ENCODE data around the gene CPN2.

Gene CPN2

DNA sequence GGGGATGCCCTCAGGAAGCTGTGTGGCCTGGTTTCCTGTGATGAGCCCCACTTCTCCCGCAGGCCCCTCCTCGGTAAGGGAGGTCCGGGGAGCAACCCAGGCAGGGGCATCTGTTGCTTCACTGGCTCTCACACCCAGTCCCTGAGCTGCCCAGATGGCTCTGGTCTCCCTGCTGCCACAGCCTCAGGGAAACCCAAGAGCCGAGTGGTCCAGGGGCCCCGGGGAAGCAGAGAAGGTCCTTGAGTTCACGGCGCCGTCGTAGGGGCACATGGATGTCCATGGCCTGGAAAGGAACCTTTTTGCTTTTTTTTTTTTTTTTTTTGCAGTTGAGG lies 31.7 kb upstream of the CPN2 start:
- intact Hi-C loops (cut with DNase I): no loop called here
- DNase-seq: peak in 2 of 42 donors; percentile 9 to 16

DNA sequence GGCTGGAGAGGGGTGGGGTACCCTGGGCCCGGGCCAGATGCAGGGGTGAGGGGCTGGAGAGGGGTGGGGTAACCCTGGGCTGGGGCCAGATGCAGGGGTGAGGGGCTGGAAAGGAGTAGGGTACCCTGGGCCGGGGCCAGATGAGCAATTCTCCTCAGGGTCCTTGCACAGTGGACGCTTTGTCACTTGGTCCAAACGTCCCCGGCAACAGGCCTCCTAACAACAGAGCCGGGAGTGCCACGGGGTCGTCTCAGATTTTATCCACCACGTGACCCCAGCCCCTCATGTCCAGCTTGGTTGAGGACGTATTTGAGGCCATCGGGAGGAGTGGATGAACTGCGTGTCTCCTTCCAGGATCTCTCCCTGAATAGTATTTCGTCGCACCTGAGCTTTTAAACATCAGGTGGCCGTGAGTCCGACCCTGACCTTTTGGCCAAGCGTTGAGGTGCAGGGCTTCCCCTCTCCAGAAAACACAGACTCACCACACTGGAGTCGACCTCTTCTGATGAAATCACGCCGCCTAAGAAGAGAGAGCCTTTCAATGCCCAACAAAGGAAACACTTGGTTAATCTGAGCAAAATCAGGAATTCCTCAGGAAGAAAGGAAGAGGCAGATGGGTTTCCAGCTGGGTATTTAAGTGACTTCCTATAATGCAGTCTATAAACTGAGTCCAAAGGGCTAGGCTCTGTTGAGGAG lies 31.2 kb upstream of the CPN2 start:
- DNase-seq: peak in 2 of 42 donors; percentile 10 to 26
- intact Hi-C loops (cut with DNase I): no loop called here

DNA sequence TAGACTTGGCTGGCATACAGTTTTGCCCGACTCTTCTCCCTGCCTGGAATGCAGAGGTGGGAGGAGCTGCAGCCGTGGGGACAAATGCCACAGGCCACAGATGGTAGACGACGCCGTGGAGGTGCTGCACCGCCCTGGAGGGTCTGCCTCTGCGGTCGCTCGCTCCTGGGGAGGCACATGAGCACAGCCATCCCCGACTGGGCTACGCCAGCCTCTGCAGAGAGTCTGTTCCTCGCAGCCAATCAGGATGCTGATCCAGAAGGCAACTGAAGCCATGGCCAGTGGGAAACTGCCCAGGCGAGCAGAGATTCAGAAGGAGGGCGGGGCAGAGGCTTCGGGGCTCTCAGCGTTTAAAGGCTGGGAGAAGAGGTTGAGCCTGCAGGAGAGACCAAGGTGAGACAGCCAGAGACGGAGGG lies 30.3 kb upstream of the CPN2 start:
- intact Hi-C loops (cut with DNase I): no loop called here
- peak in 9 of 42 donors; percentile 15 to 49 (median 34) for DNase-seq

DNA sequence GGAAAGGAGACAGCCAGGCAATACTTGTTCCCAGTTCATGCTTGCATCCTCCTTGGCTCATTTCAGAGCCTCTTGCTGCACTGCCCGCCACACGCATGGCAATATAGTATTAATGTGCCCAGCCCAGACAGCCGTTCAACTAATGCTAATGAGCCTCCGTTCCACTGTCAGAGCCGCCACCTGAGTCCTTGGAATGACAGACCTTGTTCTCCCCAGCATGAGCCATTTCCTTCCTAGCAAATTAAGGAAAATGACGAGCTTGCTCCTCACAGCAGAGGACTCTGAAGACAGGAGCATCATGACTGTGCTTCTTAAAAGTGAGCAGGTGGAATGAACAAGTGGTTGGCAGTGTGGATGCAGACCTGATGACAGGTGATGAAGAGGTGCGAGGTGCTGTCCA lies 29.2 kb upstream of the CPN2 start:
- no peak for DNase-seq
- intact Hi-C loops (cut with DNase I): no loop called here

DNA sequence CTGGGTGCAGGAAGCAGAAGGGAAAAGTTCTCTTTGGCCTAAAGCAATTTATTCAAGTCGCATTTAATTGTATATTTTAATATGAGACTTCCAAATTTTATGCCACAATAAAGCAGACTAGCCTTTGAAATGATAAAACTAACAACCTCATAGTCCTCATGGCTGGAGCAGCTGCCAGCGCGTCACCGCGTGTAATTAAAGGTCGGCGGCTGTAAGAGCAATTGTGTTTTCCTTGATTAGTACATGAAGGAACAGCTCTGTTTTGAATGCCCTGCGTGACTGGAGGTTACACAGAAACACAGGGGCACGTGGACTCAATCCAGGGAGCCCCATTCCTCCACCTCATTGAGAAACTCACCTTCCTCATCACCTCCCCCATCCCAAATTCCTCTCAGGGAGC lies 28.5 kb upstream of the CPN2 start:
- intact Hi-C loops (cut with DNase I): no loop called here
- DNase-seq: no peak

DNA sequence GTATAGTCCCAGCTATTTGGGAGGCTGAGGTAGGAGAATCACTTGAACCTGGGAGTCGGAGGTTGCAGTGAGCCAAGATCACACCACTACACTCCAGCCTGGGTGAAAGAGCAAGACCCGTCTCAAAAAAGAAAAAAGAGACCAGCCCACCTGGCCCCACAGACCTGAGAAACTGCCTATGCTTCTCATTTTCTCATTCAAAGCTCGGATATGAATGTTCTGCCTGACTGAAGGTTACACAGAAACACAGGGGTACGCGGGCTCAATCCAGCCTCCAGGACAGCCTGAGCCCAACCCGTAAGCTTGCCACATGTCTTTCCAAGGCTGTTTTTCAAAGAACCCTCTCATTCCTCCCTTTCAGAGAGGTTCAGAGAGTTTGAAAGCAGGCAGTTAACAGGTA lies 28.1 kb upstream of the CPN2 start:
- no peak for DNase-seq

DNA sequence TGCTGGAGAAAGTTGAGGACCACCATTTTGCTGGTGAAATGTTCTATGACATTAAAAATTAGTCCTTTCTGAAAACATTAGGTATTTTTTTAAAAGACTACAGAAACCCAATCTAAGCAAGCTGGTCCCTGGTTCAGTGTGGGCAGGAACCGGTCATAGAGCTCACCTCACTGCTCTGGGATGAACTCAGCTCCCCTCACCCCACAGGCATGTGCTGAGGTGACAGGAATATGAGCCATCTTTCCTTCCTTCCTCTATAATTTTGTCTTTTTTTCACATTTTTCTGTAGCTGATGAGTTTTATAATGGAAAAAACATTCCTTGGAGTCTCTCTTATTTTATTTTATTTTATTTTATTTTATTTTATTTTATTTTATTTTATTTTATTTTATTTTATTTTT lies 26.6 kb upstream of the CPN2 start:
- intact Hi-C loops (cut with DNase I): no loop called here
- DNase-seq: no peak

More for the DNA sequence above, 28.1 kb upstream of the CPN2 start:
- intact Hi-C loops (cut with DNase I): no loop called here

DNA sequence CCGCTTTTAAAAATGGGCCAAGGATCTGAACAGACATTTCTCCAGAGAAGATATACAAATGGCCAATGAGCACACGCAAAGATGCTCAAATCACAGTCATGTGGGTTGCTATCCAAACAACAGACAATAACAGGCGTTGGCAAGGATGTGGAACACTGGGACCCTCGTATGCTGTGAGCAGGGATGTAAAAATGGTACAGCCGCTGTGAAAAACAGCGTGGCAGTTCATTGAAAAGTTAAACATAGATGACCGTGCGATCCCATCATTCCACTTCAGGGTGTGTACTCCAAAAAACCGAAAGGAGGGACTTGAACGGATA lies 25.1 kb upstream of the CPN2 start:
- DNase-seq: no peak

DNA sequence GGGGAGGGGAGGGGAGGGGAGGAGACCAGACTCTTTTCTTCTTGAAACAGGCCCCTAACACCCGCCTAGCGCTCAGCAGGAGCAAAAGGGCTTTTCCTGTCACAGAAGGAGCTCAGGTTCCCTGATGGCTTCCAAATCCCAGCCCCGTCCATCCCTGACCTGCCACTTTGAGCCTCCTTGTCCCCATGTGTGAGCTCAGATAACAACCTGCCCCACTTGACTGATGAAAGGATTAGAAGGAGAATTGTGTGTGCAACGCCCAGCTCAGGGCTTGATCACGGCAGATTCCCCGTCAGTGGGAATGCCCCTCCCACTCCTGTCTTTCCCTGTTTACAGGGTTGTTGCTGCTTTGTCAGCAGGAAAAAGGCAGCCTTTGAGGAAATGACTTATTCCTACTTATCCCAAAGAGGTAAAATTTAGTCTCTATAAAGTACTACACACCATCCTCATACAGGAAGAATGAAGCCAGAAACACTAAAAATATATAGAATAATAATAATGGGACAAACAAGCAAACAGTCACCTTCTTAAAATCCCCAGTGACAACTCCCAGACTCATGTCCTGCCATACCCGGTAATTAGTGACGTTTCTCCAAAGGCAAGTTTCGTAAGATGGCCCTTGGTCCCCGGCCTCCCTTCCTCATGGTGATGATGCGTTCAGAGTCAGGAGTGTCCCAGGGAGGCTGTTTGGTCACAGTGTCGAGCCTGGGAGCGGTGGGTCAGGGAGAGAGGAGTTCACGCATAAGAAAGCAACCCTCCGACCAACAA lies 24.5 kb upstream of the CPN2 start:
- no peak for DNase-seq
- intact Hi-C loops (cut with DNase I): no loop called here

More for the DNA sequence above, 25.1 kb upstream of the CPN2 start:
- intact Hi-C loops (cut with DNase I): no loop called here

DNA sequence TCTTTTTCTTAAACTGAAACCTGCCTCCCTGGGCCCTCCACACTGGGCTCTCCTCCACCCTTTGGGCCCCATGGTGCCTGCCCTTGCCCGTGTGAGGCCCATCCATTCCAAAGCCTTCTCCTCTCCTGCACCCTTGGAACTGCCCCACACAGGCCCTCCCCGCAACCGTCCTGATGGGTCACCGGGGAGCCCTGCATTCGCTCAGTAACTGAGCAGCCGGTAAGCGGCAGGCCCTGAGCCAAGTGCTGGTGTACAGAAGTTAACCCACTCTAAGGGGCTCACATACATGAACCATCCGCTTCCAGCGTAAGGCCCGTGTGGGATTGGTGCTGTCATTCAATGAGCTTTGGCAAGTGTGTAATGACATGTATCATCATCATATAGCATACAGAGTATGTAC lies 23.8 kb upstream of the CPN2 start:
- DNase-seq: no peak
- intact Hi-C loops (cut with DNase I): no loop called here

DNA sequence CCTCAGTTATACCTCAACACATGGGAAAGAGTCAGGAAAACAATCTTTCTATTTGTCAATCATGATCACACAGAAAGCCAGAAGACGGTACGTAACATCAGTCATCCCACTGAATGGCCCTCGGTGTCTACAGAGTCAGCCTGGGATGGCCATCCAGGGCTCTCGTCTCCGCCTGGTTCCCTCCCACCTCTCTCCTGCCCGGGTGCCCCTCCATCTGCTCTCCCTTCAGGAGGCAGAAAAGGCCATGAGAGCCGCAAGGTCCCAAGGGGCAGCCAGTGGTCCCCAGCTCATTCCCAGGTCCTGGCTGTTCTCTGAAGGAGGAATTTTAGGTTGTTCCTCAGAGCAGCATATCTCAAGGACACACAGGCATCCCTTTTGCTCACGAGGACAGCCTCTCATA lies 22.8 kb upstream of the CPN2 start:
- intact Hi-C loops (cut with DNase I): no loop called here
- no peak for DNase-seq

DNA sequence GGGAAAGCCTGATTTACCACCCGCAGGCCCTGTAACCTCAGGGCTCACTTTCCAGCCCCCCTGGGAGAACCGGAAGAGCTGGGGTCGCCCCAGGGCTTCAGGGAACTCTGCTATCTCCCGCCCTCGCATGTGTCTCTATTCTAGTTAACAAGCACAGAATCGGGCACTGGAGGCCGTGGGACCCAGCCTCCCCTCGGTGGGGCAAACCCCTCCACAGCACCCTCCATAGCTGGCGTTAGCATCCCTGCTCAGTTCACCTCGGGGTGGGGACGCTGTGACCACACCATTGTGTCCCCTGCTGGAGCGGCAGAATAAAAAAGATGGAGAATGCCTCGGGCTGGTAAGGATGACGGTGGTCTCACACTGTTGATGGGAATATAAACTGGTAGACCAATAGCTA lies 21.9 kb upstream of the CPN2 start:
- DNase-seq: no peak
- intact Hi-C loops (cut with DNase I): no loop called here

DNA sequence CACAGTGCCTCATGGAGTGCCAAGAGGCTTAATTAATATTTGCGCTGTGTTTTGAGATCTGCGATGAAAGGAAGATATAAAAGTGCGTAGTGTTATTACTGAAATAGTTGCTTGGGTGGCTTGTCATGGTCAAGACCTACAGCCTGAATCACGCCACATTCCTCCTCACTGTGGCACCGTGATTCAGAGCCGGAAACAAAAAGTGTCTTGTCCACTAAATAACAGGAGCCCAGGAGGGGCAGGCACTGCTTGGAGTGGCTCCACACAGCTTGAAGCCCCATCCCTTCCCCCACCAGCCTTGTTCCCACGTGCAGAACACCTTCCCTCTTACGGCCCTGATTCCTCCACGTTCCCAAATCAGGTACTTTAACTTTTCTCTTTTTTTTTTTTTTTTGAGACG lies 19.6 kb upstream of the CPN2 start:
- intact Hi-C loops (cut with DNase I): no loop called here
- DNase-seq: no peak

DNA sequence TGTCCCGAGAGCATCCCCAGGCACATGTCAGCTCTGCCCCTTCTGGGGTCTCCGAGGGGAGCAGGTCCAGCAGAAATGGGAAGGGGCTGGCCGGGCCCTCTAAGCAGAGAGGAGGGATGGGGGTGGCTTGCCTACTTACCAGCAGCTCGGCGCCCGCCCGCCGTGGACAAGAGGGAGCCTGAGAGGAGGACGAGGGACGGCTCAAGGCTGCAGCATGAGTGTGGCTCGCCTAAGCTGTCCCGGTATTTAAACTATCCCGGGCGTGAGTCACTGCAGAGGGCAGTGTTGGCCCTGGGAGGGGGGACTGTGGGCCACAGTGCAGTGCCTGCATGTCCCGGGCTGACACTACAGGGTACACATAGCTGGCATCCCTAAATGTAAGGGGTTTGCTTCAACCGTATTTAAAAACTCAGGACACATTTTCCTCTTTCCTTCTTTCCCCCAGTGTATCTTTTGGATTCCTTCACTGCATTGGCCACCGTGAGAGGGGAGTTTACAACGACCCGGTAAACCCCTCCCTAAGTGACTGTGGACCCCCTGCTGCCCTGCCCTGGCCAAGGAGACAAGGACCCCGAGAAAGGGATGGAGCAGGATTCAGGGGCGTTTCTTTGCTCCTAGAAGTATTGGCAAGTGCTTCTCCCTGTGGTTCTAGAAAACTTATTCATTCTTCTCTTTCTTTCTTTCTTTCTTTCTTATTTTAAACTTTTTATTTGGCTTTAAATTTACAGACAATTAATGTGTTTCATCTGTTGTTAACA lies 18.6 kb upstream of the CPN2 start, which contains the start of gene LRRC15:
LRRC15 (minus strand) TSS at position 222 of the 758 bp plus-strand sequence. CDS start 8,700 bp downstream, outside the sequence.
- intact Hi-C loops (cut with DNase I): no loop called here
- DNase-seq: peak in 2 of 42 donors; percentile 9 to 10

DNA sequence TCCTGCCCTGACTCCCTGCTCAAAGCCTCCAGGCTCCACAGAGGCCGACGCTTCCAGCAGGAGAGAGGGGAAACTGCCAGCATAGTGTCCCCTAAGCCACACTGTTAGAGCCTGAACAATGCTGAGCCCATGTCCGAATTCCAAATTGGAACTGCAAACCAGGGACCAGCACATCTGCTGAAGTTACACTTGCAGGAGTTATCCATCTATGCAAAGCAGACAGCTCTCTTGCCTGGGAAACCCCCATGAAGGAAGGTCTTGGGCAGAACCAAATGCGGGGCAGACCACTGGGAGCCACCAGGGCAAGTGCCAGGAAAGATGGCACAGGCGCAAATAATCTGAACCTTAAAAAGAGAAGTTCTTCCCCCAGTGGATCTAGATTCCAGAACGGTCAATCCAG lies 17.8 kb upstream of the CPN2 start:
- no peak for DNase-seq
- intact Hi-C loops (cut with DNase I): no loop called here

DNA sequence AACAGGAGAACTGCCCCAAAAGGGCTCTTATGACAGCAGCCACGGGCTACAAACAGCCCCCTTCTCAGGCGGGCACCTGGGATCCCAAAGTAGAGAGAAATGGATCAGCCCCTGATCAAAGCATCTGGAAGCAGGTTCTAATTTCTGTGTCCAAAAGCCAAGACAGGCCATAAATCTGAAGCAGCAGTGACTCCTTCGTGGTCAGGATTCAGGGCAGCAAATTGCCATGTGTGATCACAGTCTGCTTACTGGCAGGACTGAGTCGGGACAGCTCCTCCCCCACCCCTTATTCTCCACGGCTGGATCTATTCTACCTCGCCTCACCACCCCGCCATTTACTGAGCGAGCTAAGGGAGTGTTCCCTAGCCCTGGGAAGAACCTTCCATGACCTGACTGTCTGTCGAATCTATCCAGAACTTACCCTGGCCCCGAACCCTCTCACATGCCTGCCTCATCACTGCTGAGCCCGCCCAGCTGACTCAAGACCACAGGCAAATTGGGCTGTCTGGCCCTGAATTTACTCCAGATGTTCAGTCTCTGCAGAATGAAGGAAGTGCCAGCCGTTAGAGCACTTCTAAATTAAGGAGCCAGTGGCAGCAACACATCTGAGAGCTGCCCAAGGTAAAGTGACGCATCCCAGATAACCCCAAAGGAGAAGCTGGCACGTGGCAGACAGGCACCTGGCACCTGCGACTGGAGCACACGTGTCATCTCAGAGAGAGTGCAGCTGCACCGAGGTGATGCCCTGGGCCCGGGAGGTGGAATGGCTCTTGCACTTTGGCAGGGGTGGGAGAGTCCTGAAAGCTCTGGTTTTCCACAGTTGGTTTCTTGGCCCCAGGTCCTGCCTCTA lies 17.1 kb upstream of the CPN2 start:
- intact Hi-C loops (cut with DNase I): no loop called here
- no peak for DNase-seq

DNA sequence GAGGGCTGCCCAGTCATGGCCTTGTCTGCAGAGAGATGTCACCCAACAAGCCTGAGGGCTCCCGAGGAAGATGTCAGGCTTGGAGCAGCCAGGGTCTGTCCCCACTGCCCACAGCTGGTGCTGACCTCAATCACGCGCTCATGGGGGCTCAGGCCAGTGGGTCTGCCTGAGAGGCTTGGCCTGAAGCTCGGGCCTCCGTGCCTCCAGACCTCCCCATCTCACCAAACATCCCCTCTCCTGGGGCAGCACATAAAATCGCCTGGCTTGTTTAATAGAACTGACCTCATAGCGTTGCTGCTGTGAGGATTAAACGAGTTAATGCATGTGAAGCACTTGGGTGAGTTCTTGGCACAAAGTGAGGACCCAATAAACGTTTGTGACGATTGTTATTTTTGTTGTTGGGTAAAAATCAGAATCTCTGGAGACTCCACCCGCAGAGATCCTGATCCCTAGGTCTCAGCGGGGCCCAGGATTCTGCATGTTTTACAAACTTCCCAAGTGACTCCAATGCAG lies 14.9 kb upstream of the CPN2 start:
- intact Hi-C loops (cut with DNase I): no loop called here
- DNase-seq: no peak

DNA sequence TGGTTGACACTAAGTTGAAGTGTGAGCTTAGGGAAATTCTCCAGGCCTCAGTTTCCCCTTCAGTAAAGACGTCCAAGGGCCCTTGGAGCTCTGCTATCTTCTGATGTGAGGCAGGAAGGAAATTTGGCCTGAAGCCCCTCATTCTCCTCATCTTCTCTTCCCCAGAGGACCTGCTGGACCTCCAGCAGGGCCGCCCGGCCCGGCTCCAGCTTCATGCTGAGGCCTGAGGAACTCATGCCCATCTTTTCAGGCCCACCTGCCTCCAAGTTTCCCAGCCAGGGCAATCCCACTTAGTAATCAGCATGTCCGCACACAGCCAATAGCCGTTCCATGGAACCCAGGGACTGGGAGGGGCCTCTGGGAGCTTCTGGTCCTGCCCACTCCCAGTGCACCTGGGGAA lies 14.4 kb upstream of the CPN2 start:
- no peak for DNase-seq
- intact Hi-C loops (cut with DNase I): no loop called here
